DND-41 (cell line): ENCODE data around the gene THNSL1.

Experiments
- ATAC-seq: fragments of 200-7000 bp; cut with Tn5 transposase; 3 replicates; pipeline ENCODE4 v1.9.1; 2021; ENCODE audit warnings: low read depth; ENCODE audit not compliant: insufficient read depth
- DNase-seq: peaks from one replicate; pipeline ENCODE4 v3.0.0-alpha.2; 2020
- H2AFZ ChIP-seq: 2 replicates; pipeline ENCODE4 v1.6.0; 2012; ENCODE audit warnings: low read depth, low read length
- H3K27ac ChIP-seq: 2 replicates; pipeline ENCODE4 v1.5.1; 2012; ENCODE audit warnings: low read length, inconsistent platforms
- H3K27me3 ChIP-seq: fragments of 200-600 bp; sonication (generic); 2 replicates; pipeline ENCODE4 v1.6.0; 2012; ENCODE audit warnings: low read length, mild to moderate bottlenecking, inconsistent platforms; ENCODE audit not compliant: insufficient read depth, poor library complexity
- H3K36me3 ChIP-seq: 2 replicates; pipeline ENCODE4 v1.5.1; 2012; ENCODE audit warnings: low read length, inconsistent platforms; ENCODE audit not compliant: insufficient read depth
- H3K4me1 ChIP-seq: 2 replicates; pipeline ENCODE4 v1.5.1; 2012; ENCODE audit warnings: mild to moderate bottlenecking, low read length; ENCODE audit not compliant: insufficient read depth
- H3K4me2 ChIP-seq: 2 replicates; pipeline ENCODE4 v1.6.0; 2012; ENCODE audit warnings: mild to moderate bottlenecking, moderate library complexity, low read length, inconsistent platforms; ENCODE audit not compliant: insufficient read depth
- H3K4me3 ChIP-seq, 2 experiments: fragments of 200-600 bp in 1 of 2; shearing (Covaris generic) in 1 of 2; 2 replicates each; pipeline ENCODE4 v1.5.1; 2012 to 2016; ENCODE audit warnings: inconsistent platforms in 2 of 2, low read length in 2 of 2, mild to moderate bottlenecking in 2 of 2, low read depth in 1 of 2, moderate library complexity in 1 of 2
- H3K79me2 ChIP-seq: 2 replicates; pipeline ENCODE4 v1.6.0; 2012; ENCODE audit warnings: low read length, inconsistent platforms; ENCODE audit not compliant: insufficient read depth
- H3K9ac ChIP-seq: 2 replicates; pipeline ENCODE4 v1.6.0; 2012; ENCODE audit warnings: low read depth, mild to moderate bottlenecking, inconsistent platforms, low read length, moderate library complexity
- H3K9me3 ChIP-seq: 2 replicates; pipeline ENCODE4 v1.5.1; 2012; ENCODE audit warnings: low read length, moderate library complexity, mild to moderate bottlenecking, inconsistent platforms; ENCODE audit not compliant: insufficient read depth, severe bottlenecking
- H4K20me1 ChIP-seq: 2 replicates; pipeline ENCODE4 v1.6.0; 2012; ENCODE audit warnings: low read length; ENCODE audit not compliant: insufficient read depth
- EZH2 ChIP-seq: IDR thresholded peaks from 3 replicates; pipeline ENCODE4 v1.6.1; 2012; ENCODE audit warnings: borderline replicate concordance, low read depth, mild to moderate bottlenecking, moderate library complexity, low read length, inconsistent platforms; ENCODE audit not compliant: severe bottlenecking
- TF ChIP-seq, protein P1 (sequence below): IDR thresholded peaks from 2 replicates; pipeline ENCODE4 v1.5.1; 2012; ENCODE audit warnings: borderline replicate concordance, low read length, moderate library complexity, mild to moderate bottlenecking; ENCODE audit not compliant: poor library complexity, severe bottlenecking; ENCODE audit errors: extremely low read depth

Gene THNSL1

DNA sequence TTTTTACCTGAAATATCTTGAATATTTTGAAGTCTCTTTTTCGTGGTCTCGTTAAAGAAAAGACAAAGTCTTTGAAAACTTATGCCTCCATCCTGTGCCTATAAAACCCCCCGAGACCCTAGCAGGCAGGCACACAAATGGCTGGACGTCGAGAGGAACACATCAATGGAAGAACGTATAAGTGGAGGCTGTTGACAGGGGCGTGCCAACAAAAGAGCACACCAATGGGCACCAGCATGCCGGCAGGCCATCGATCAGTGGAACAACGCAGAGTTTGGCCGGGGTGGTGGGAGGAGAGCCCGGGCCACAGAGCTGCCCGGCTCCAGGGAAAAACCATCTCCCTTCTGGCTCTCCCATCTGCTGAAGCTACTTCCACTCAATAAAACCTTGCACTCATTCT lies 25.1 kb upstream of the THNSL1 start:
- ATAC-seq (no peak), DNase-seq (no peak)
- no peaks in the 10 kb centered on the region for H3K79me2 ChIP-seq
- no peaks in the 10 kb centered on the region for H3K9me3 ChIP-seq
- no peak overlapping the region for H3K9ac ChIP-seq
- no peaks in the 10 kb centered on the region for H3K27me3 ChIP-seq
- no peaks in the 10 kb centered on the region for H3K4me1 ChIP-seq
- TF ChIP-seq EZH2, result no peak
- TF ChIP-seq, protein P1, sequence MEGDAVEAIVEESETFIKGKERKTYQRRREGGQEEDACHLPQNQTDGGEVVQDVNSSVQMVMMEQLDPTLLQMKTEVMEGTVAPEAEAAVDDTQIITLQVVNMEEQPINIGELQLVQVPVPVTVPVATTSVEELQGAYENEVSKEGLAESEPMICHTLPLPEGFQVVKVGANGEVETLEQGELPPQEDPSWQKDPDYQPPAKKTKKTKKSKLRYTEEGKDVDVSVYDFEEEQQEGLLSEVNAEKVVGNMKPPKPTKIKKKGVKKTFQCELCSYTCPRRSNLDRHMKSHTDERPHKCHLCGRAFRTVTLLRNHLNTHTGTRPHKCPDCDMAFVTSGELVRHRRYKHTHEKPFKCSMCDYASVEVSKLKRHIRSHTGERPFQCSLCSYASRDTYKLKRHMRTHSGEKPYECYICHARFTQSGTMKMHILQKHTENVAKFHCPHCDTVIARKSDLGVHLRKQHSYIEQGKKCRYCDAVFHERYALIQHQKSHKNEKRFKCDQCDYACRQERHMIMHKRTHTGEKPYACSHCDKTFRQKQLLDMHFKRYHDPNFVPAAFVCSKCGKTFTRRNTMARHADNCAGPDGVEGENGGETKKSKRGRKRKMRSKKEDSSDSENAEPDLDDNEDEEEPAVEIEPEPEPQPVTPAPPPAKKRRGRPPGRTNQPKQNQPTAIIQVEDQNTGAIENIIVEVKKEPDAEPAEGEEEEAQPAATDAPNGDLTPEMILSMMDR, result no peak
- no peak overlapping the region for H3K4me3 ChIP-seq
- H3K36me3 ChIP-seq, result no peaks in the 10 kb centered on the region
- H3K27ac ChIP-seq, result no peak overlapping the region
- H4K20me1 ChIP-seq, result no peaks in the 10 kb centered on the region
- H3K4me2 ChIP-seq, result no peak overlapping the region
- no peak overlapping the region for H2AFZ ChIP-seq

DNA sequence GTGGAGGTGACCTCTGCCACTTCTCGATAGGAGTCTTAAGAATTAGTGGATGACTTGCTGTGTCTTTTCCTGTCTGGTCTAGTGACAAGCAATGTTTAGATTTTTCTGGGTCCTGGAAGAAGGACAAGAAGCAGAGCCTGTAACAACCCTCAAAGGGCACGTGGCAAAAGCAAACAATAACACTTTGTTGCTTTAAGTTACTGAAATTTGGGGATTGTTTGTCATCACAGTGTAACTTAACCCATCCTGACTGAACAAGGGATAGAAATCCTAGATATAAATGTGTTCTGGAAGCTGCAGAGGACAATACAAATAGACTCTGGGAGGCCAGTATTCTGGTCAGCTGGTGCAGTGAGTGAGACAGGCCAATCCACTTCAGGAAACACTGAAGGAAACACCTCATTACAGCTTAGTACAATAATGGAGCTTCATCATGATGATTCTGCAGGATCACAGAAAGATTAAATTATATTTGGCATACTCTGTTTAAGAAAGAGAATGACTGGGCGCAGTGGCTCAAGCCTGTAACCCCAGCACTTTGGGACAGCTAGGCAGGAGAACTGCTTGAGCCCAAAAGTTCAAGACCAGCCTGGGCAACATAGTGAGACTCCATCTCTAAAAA lies 23.8 kb upstream of the THNSL1 start:
- no peaks in the 10 kb centered on the region for H3K9me3 ChIP-seq
- TF ChIP-seq, protein P1, result no peak
- no peak for TF ChIP-seq EZH2
- H3K79me2 ChIP-seq, result no peaks in the 10 kb centered on the region
- ATAC-seq (no peak), DNase-seq (no peak)
- H3K4me2 ChIP-seq, result no peak overlapping the region
- H2AFZ ChIP-seq, result no peak overlapping the region
- H3K27me3 ChIP-seq, result no peaks in the 10 kb centered on the region
- no peaks in the 10 kb centered on the region for H3K36me3 ChIP-seq
- H3K9ac ChIP-seq, result no peak overlapping the region
- H3K4me1 ChIP-seq, result no peaks in the 10 kb centered on the region
- H4K20me1 ChIP-seq, result no peaks in the 10 kb centered on the region
- no peak overlapping the region for H3K4me3 ChIP-seq
- no peak overlapping the region for H3K27ac ChIP-seq

DNA sequence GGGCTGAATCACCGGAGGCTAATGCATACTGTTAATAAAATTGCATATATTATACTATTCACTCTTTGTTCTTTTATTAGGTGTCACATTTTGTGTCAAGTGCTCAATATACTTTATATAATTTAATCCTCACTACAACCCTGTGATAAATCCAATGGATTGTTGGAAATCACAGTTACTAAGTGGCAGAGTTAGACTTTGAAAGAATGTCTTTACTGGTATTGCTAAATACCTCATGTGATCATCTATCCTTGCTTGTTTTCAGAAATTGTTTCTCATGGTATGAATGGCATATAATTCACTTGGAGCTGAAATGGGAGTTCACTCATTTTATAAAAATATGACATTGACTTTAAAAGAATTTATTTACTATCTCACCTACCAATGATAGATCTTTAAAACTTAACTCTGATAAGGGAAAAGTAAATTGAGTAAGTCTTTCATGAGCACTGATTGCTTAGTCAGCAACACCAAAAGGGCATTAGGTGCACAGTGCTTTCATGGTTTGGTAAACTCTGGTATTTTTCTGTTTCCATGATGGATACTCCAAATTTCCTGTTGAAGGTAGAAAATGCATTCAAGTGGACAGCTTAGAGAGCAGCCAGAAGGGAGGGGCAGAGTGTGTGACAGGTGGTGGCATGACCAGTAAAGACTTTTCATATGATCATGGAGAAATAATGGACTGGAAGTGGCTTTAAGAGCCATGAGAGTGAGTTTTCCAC lies 23.0 kb upstream of the THNSL1 start:
- Histone ChIP-seq H3K27ac (no peak overlapping the region), H4K20me1 (no peaks in the 10 kb centered on the region), H3K4me2 (no peak overlapping the region), H3K79me2 (no peaks in the 10 kb centered on the region), H3K4me3 (no peak overlapping the region), H3K9ac (no peak overlapping the region), H3K4me1 (no peaks in the 10 kb centered on the region), H3K9me3 (no peaks in the 10 kb centered on the region), H2AFZ (no peak overlapping the region), H3K36me3 (no peaks in the 10 kb centered on the region), H3K27me3 (no peaks in the 10 kb centered on the region)
- no peak for TF ChIP-seq EZH2
- TF ChIP-seq, protein P1, result no peak
- no peak for DNase-seq
- no peak for ATAC-seq
